ENCODE data around the gene P3H1. TPM values are rescaled to one million over a fixed set of nuclear protein-coding genes. Genes with fewer than 3 reads are reported as not detected.
"Not testable (repeated sequence)": the region's sequence is repeated elsewhere in the genome, so short reads cannot be mapped to it uniquely, and the experiment has no call there.

P3H1 gene
- polyA plus RNA-seq, 3 donors = 16.8 to 56.9 (median 16.9) TPM

- Histone ChIP-seq H3K27me3 (ENCODE audit: control insufficient read depth in 2 of 2, insufficient read depth in 2 of 2, low read length in 2 of 2) (no peaks in the 10 kb centered on the region), H3K4me1 (ENCODE audit: control insufficient read depth in 1 of 2, insufficient read depth in 2 of 2, low read length in 2 of 2) (no peaks in the 10 kb centered on the region), H3K36me3 (replicated peaks in 1 of 2; ENCODE audit: control insufficient read depth in 1 of 2, insufficient read depth in 2 of 2, low read length in 2 of 2) (peaks cover 0 to 21% of the 10 kb centered on the region in 2 donors), H4K20me1 (ENCODE audit: insufficient read depth, low read length) (no peaks in the 10 kb centered on the region), H3K4me2 (replicated peaks; ENCODE audit: extremely low read depth, low read length, poor library complexity, severe bottlenecking) (no peak overlapping the region), H3K27ac (ENCODE audit: low read depth in 1 of 2, low read length in 2 of 2) (no peak overlapping the region), H3K9ac (ENCODE audit: insufficient read depth, low read length, poor library complexity, severe bottlenecking) (no peak overlapping the region), H3K79me2 (ENCODE audit: insufficient read depth, low read length) (no peaks in the 10 kb centered on the region), H3K9me3 (replicated peaks in 1 of 2; ENCODE audit: control insufficient read depth in 1 of 2, insufficient read depth in 1 of 2, low read length in 2 of 2) (no peaks in the 10 kb centered on the region), H3K4me3 (replicated peaks in 1 of 3; ENCODE audit: low read depth in 2 of 3, low read length in 3 of 3) (no peak overlapping the region), H2AFZ (ENCODE audit: insufficient read depth, low read depth, low read length, poor library complexity, severe bottlenecking) (no peak overlapping the region)
- peaks cover 13 to 17% of the 10 kb centered on the region in 2 donors for H3K36me3 Mint-ChIP-seq
- intact Hi-C loops (cut with micrococcal nuclease) = no loop called here
- H3K27ac Mint-ChIP-seq = no peak overlapping the region
- TF ChIP-seq CTCF (IDR thresholded peaks at IDR 0.05) = no peak
- DNase-seq = no peak
- no peaks in the 10 kb centered on the region for H3K4me1 Mint-ChIP-seq
- H3K9me3 Mint-ChIP-seq = peaks cover 0 to 3% (median 1%) of the 10 kb centered on the region in 7 donors
- H3K4me3 Mint-ChIP-seq = no peak overlapping the region
- H3K27me3 Mint-ChIP-seq (ENCODE audit: low read depth in 3 of 3) = peaks cover 0 to 6% (median 0%) of the 10 kb centered on the region in 3 donors
- WGBS (ENCODE audit: insufficient coverage) = no CpG with 5 or more reads among the region's 3 CpGs
Observed at GRCh38 chr1:42721926-42722325, 44.9 kb downstream of the P3H1 start.

DNA sequence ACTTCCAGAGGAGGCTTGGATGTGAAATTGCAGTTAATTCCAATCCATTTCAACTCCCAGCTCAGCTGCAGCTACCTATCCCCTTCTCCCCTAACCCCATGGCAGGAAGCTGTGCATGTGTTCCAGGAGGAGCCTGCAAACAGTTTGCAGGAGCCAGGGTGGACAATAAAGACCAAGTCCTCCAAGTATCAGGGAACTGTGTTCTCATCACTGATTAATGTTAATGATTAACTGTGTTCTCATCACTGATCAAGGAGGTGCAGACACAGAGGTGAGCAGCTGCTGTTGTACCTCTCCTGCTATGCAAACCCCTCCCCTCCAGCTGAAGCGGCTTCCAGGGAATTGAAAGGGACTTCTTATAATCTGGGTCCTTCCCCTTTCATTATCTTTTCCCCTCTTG, 46.0 kb downstream of the P3H1 start:
- intact Hi-C loops (cut with micrococcal nuclease) = no loop called here
- Histone ChIP-seq H3K27me3 (ENCODE audit: control insufficient read depth in 2 of 2, insufficient read depth in 2 of 2, low read length in 2 of 2) (no peaks in the 10 kb centered on the region), H3K4me2 (replicated peaks; ENCODE audit: extremely low read depth, low read length, poor library complexity, severe bottlenecking) (no peak overlapping the region), H3K9ac (ENCODE audit: insufficient read depth, low read length, poor library complexity, severe bottlenecking) (no peak overlapping the region), H3K36me3 (replicated peaks in 1 of 2; ENCODE audit: control insufficient read depth in 1 of 2, insufficient read depth in 2 of 2, low read length in 2 of 2) (peaks cover 4 to 31% of the 10 kb centered on the region in 2 donors), H3K4me3 (replicated peaks in 1 of 3; ENCODE audit: low read depth in 2 of 3, low read length in 3 of 3) (no peak overlapping the region), H3K4me1 (ENCODE audit: control insufficient read depth in 1 of 2, insufficient read depth in 2 of 2, low read length in 2 of 2) (no peaks in the 10 kb centered on the region), H2AFZ (ENCODE audit: insufficient read depth, low read depth, low read length, poor library complexity, severe bottlenecking) (no peak overlapping the region), H4K20me1 (ENCODE audit: insufficient read depth, low read length) (no peaks in the 10 kb centered on the region), H3K9me3 (replicated peaks in 1 of 2; ENCODE audit: control insufficient read depth in 1 of 2, insufficient read depth in 1 of 2, low read length in 2 of 2) (no peaks in the 10 kb centered on the region), H3K79me2 (ENCODE audit: insufficient read depth, low read length) (no peaks in the 10 kb centered on the region), H3K27ac (ENCODE audit: low read depth in 1 of 2, low read length in 2 of 2) (no peak overlapping the region)
- 100% methylated on average over 1 of the region's 1 CpG for WGBS (ENCODE audit: insufficient coverage)
- no peak for DNase-seq
- peaks cover 0 to 6% (median 0%) of the 10 kb centered on the region in 3 donors for H3K27me3 Mint-ChIP-seq (ENCODE audit: low read depth in 3 of 3)
- H3K4me1 Mint-ChIP-seq = no peaks in the 10 kb centered on the region
- TF ChIP-seq CTCF (IDR thresholded peaks at IDR 0.05) = no peak
- H3K27ac Mint-ChIP-seq = no peak overlapping the region
- no peak overlapping the region for H3K4me3 Mint-ChIP-seq
- peaks cover 18 to 24% of the 10 kb centered on the region in 2 donors for H3K36me3 Mint-ChIP-seq
- peaks cover 0 to 3% (median 1%) of the 10 kb centered on the region in 7 donors for H3K9me3 Mint-ChIP-seq

GRCh38 chr1:42714441-42714840, 52.4 kb downstream of the P3H1 start:
- H3K79me2 ChIP-seq (ENCODE audit: insufficient read depth, low read length) = peaks cover 13% of the 10 kb centered on the region
- not testable (repeated sequence) for H3K4me3 Mint-ChIP-seq

More at GRCh38 chr1:42714441-42714840, 52.4 kb downstream of the P3H1 start:
- intact Hi-C loops (cut with micrococcal nuclease); H3K4me1 Mint-ChIP-seq; H3K4me3 ChIP-seq (replicated peaks in 1 of 3; ENCODE audit: low read depth in 2 of 3, low read length in 3 of 3); H3K9ac ChIP-seq (ENCODE audit: insufficient read depth, low read length, poor library complexity, severe bottlenecking); H4K20me1 ChIP-seq (ENCODE audit: insufficient read depth, low read length); DNase-seq; H3K27ac Mint-ChIP-seq; H3K9me3 ChIP-seq (replicated peaks in 1 of 2; ENCODE audit: control insufficient read depth in 1 of 2, insufficient read depth in 1 of 2, low read length in 2 of 2); H3K4me1 ChIP-seq (ENCODE audit: control insufficient read depth in 1 of 2, insufficient read depth in 2 of 2, low read length in 2 of 2); H2AFZ ChIP-seq (ENCODE audit: insufficient read depth, low read depth, low read length, poor library complexity, severe bottlenecking); H3K27me3 Mint-ChIP-seq (ENCODE audit: low read depth in 3 of 3); H3K4me2 ChIP-seq (replicated peaks; ENCODE audit: extremely low read depth, low read length, poor library complexity, severe bottlenecking); H3K27me3 ChIP-seq (ENCODE audit: control insufficient read depth in 2 of 2, insufficient read depth in 2 of 2, low read length in 2 of 2); H3K27ac ChIP-seq (ENCODE audit: low read depth in 1 of 2, low read length in 2 of 2): not testable (repeated sequence)
- peaks cover 16 to 86% of the 10 kb centered on the region in 2 donors for H3K36me3 ChIP-seq (replicated peaks in 1 of 2; ENCODE audit: control insufficient read depth in 1 of 2, insufficient read depth in 2 of 2, low read length in 2 of 2)
- peaks cover 5 to 16% (median 7%) of the 10 kb centered on the region in 7 donors for H3K9me3 Mint-ChIP-seq
- peaks cover 50 to 85% of the 10 kb centered on the region in 2 donors for H3K36me3 Mint-ChIP-seq

Data from CD14-positive monocyte (primary cell).